Keratinocyte (primary cell): ENCODE measurements around the gene CASTOR2.
"Not testable (repeated sequence)": the region's sequence is repeated elsewhere in the genome, so short reads cannot be mapped to it uniquely, and the experiment has no call there.

ENCODE experiments used
- EZH2 ChIP-seq: IDR thresholded peaks from one replicate; pipeline ENCODE4 v1.6.1; 2012; ENCODE audit warnings: inconsistent platforms, mild to moderate bottlenecking, low read length, moderate library complexity
- TF ChIP-seq, protein P1 (sequence below), 3 experiments: IDR thresholded peaks in 1 of 3; conservative IDR thresholded peaks in 1 of 3; optimal IDR thresholded peaks in 1 of 3; 2 replicates in 2 of 3; 3 replicates in 1 of 3; pipeline versions ENCODE3 to v1.5.1; 2011; ENCODE audit warnings: low read length in 3 of 3, mild to moderate bottlenecking in 3 of 3, moderate library complexity in 2 of 3, control low read depth in 1 of 3, inconsistent platforms in 1 of 3; ENCODE audit not compliant: insufficient read depth in 2 of 3; ENCODE audit errors: extremely low read depth in 1 of 3

DNA sequence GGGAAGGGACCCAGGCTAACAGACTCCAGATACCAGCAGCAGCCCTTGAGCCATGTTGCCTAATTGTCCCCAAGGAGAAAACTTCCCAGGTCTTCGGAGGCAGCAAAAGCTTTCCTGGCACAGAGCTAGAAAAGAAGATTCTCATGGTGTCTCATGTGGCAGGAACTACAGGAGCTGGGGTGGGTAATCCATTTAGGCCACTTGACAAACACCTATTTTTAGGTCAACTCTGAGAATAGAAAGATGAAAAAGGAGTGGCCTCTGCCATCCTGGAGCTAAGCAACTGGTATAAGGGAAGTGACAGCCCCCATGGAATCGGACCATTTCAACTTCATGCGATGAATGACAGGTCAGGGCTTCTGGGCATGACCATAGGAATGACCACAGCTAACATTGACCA, 16.8 kb upstream of the CASTOR2 start:
- TF ChIP-seq, protein P1, sequence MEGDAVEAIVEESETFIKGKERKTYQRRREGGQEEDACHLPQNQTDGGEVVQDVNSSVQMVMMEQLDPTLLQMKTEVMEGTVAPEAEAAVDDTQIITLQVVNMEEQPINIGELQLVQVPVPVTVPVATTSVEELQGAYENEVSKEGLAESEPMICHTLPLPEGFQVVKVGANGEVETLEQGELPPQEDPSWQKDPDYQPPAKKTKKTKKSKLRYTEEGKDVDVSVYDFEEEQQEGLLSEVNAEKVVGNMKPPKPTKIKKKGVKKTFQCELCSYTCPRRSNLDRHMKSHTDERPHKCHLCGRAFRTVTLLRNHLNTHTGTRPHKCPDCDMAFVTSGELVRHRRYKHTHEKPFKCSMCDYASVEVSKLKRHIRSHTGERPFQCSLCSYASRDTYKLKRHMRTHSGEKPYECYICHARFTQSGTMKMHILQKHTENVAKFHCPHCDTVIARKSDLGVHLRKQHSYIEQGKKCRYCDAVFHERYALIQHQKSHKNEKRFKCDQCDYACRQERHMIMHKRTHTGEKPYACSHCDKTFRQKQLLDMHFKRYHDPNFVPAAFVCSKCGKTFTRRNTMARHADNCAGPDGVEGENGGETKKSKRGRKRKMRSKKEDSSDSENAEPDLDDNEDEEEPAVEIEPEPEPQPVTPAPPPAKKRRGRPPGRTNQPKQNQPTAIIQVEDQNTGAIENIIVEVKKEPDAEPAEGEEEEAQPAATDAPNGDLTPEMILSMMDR (optimal IDR thresholded peaks at IDR 0.05 in 1 of 3, IDR thresholded peaks at IDR 0.05 in 1 of 3, conservative IDR thresholded peaks at IDR 0.05 in 1 of 3; ENCODE audit: extremely low read depth in 1 of 3, insufficient read depth in 2 of 3, low read length in 3 of 3): not testable (repeated sequence)
- not testable (repeated sequence) for TF ChIP-seq EZH2
